ENCODE results near the gene DYNLT3. TPM values are rescaled to one million over a fixed set of nuclear protein-coding genes. Genes with fewer than 3 reads are reported as not detected.

Gene DYNLT3
- total and polyA plus RNA-seq, 5 donors = 19.9 to 33.9 (median 22.5) TPM

GRCh38 chrX:37815366-37815765, 32.0 kb downstream of the DYNLT3 start:
- Histone ChIP-seq H3K27ac (ENCODE audit: low read length) (no peak overlapping the region), H3K9me3 (ENCODE audit: control insufficient read depth, low read length) (no peaks in the 10 kb centered on the region), H3K4me3 (ENCODE audit: low read length) (no peak overlapping the region), H3K27me3 (ENCODE audit: control insufficient read depth, insufficient read depth) (no peaks in the 10 kb centered on the region), H3K4me1 (ENCODE audit: control insufficient read depth, insufficient read depth, low read length) (no peaks in the 10 kb centered on the region)
- intact Hi-C loops (cut with DNase I) = no loop called here
- WGBS = 53% methylated on average over 5 of the region's 5 CpGs
- DNase-seq = no peak
- no peak for ATAC-seq

DNA sequence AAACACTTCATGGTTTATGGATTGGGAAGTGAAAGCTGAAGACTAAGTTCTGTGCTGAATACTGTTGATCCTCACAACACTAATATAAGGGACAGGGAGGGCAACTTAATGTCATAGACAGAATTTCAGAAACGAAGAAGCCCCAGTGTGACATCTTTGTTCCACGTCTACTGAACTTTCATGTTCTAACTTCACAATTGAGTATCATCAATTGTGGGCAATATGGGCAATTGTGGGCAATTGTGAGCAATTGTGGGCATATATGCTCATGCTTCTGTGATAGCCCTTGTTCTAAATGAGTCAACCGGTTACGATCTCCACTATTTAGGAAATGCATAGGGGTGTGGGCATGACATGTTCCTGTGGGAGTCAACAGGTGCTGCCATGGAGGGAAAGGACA, 33.8 kb downstream of the DYNLT3 start:
- no peaks in the 10 kb centered on the region for H3K4me1 ChIP-seq (ENCODE audit: control insufficient read depth, insufficient read depth, low read length)
- WGBS = 85% methylated on average over 4 of the region's 4 CpGs
- no peak overlapping the region for H3K27ac ChIP-seq (ENCODE audit: low read length)
- intact Hi-C loops (cut with DNase I) = no loop called here
- DNase-seq (no peak), ATAC-seq (no peak)
- H3K9me3 ChIP-seq (ENCODE audit: control insufficient read depth, low read length) = no peaks in the 10 kb centered on the region
- no peaks in the 10 kb centered on the region for H3K27me3 ChIP-seq (ENCODE audit: control insufficient read depth, insufficient read depth)
- H3K4me3 ChIP-seq (ENCODE audit: low read length) = no peak overlapping the region

- no peaks in the 10 kb centered on the region for H3K9me3 ChIP-seq (ENCODE audit: control insufficient read depth, low read length)
- DNase-seq (no peak), ATAC-seq (no peak)
- H3K27me3 ChIP-seq (ENCODE audit: control insufficient read depth, insufficient read depth) = no peaks in the 10 kb centered on the region
- H3K4me1 ChIP-seq (ENCODE audit: control insufficient read depth, insufficient read depth, low read length) = no peaks in the 10 kb centered on the region
- no peak overlapping the region for H3K4me3 ChIP-seq (ENCODE audit: low read length)
- WGBS = 35% methylated on average over 1 of the region's 1 CpG
- intact Hi-C loops (cut with DNase I) = no loop called here
- H3K27ac ChIP-seq (ENCODE audit: low read length) = no peak overlapping the region
Observed at GRCh38 chrX:37812110-37812509, 35.3 kb downstream of the DYNLT3 start.

DNA sequence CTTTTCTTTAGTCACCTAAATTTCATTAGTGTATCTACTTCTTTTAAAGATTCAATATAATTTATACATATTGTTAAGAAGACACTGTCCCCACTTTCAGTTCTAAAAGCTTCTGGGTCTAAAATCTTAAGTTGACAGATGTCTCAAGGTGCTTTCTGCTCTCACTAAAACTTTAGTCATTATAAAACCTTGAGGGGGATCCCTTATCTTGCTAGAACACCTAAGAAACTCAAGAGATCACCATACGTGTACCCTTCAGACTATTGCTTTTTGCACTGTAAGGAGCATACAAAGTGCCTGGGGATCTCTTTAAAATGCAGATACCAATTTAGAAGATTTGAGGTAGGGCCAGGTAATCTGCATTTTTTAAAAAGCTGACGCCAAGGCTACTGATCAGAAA, 37.4 kb downstream of the DYNLT3 start:
- Histone ChIP-seq H3K27me3 (ENCODE audit: control insufficient read depth, insufficient read depth) (no peaks in the 10 kb centered on the region), H3K9me3 (ENCODE audit: control insufficient read depth, low read length) (no peaks in the 10 kb centered on the region), H3K27ac (ENCODE audit: low read length) (no peak overlapping the region), H3K4me1 (ENCODE audit: control insufficient read depth, insufficient read depth, low read length) (no peaks in the 10 kb centered on the region), H3K4me3 (ENCODE audit: low read length) (no peak overlapping the region)
- 86% methylated on average over 2 of the region's 2 CpGs for WGBS
- intact Hi-C loops (cut with DNase I) = no loop called here
- no peak for DNase-seq
- no peak for ATAC-seq

- intact Hi-C loops (cut with DNase I) = no loop called here
- H3K4me3 ChIP-seq (ENCODE audit: low read length) = no peak overlapping the region
- H3K4me1 ChIP-seq (ENCODE audit: control insufficient read depth, insufficient read depth, low read length) = no peaks in the 10 kb centered on the region
- ATAC-seq (no peak), DNase-seq (no peak)
- no peaks in the 10 kb centered on the region for H3K9me3 ChIP-seq (ENCODE audit: control insufficient read depth, low read length)
- no peak overlapping the region for H3K27ac ChIP-seq (ENCODE audit: low read length)
- WGBS = 96% methylated on average over 2 of the region's 2 CpGs
- H3K27me3 ChIP-seq (ENCODE audit: control insufficient read depth, insufficient read depth) = no peaks in the 10 kb centered on the region
Observed at GRCh38 chrX:37803057-37803456, 44.3 kb downstream of the DYNLT3 start.

GRCh38 chrX:37802028-37802427, 45.3 kb downstream of the DYNLT3 start:
- H3K4me3 ChIP-seq (ENCODE audit: low read length) = no peak overlapping the region
- H3K27ac ChIP-seq (ENCODE audit: low read length) = no peak overlapping the region
- no peak for DNase-seq
- intact Hi-C loops (cut with DNase I) = no loop called here
- H3K9me3 ChIP-seq (ENCODE audit: control insufficient read depth, low read length) = no peaks in the 10 kb centered on the region
- no peaks in the 10 kb centered on the region for H3K4me1 ChIP-seq (ENCODE audit: control insufficient read depth, insufficient read depth, low read length)
- ATAC-seq = no peak
- H3K27me3 ChIP-seq (ENCODE audit: control insufficient read depth, insufficient read depth) = no peaks in the 10 kb centered on the region

GRCh38 chrX:37800717-37801116, 46.7 kb downstream of the DYNLT3 start:
- no peak overlapping the region for H3K4me3 ChIP-seq (ENCODE audit: low read length)
- no peak for DNase-seq
- H3K27me3 ChIP-seq (ENCODE audit: control insufficient read depth, insufficient read depth) = no peaks in the 10 kb centered on the region
- H3K4me1 ChIP-seq (ENCODE audit: control insufficient read depth, insufficient read depth, low read length) = no peaks in the 10 kb centered on the region
- no peak overlapping the region for H3K27ac ChIP-seq (ENCODE audit: low read length)
- no peak for ATAC-seq
- no peaks in the 10 kb centered on the region for H3K9me3 ChIP-seq (ENCODE audit: control insufficient read depth, low read length)
- intact Hi-C loops (cut with DNase I) = no loop called here

DNA sequence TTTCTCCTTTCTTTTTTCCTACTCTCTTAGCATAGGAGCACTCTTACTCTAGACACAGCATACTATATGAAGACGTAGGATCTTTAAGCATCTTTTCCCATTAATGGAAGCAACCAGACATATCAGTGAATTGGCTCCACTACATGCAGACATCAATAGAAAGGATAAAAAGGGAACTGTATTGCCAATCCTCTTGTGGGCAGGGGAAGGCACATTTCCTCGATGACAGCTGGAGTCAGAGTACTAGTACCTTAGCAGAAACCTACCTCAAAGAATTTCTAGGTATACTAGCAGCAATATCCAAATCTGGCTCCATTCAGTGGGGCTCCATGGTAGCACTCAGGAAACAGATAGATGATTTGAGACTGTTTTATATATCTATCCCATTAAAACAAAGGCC, 47.4 kb downstream of the DYNLT3 start:
- Histone ChIP-seq H3K27me3 (ENCODE audit: control insufficient read depth, insufficient read depth) (no peaks in the 10 kb centered on the region), H3K4me3 (ENCODE audit: low read length) (no peak overlapping the region), H3K9me3 (ENCODE audit: control insufficient read depth, low read length) (no peaks in the 10 kb centered on the region), H3K4me1 (ENCODE audit: control insufficient read depth, insufficient read depth, low read length) (no peaks in the 10 kb centered on the region), H3K27ac (ENCODE audit: low read length) (no peak overlapping the region)
- ATAC-seq (no peak), DNase-seq (no peak)
- intact Hi-C loops (cut with DNase I) = no loop called here
- WGBS = 82% methylated on average over 2 of the region's 2 CpGs

- intact Hi-C loops (cut with DNase I) = no loop called here
- H3K4me1 ChIP-seq (ENCODE audit: control insufficient read depth, insufficient read depth, low read length) = no peaks in the 10 kb centered on the region
- no peak overlapping the region for H3K27ac ChIP-seq (ENCODE audit: low read length)
- DNase-seq (peak in 2 of 3 donors; percentile 12 to 13), ATAC-seq (peak; percentile 61 to 63)
- H3K9me3 ChIP-seq (ENCODE audit: control insufficient read depth, low read length) = no peaks in the 10 kb centered on the region
- H3K4me3 ChIP-seq (ENCODE audit: low read length) = no peak overlapping the region
- H3K27me3 ChIP-seq (ENCODE audit: control insufficient read depth, insufficient read depth) = no peaks in the 10 kb centered on the region
Observed at GRCh38 chrX:37796805-37797204, 50.6 kb downstream of the DYNLT3 start.

DNA sequence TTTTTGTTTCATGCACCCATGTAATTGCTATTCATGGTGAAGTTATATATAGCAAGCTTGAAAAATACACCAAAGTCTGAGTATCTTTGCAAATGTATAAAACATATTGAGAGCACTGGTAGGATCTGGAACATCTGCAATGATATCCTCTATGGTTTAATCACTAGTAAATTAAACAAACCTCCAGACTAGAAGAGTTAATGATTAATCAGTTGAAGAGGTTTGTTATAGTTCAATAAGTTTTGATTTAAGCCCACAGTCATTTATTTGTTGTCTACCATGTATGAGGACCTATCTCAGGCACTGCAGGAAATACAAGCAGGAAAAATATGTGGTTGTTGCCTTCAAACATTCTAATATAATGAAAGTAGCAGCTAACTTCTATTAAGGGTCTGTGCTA, 51.1 kb downstream of the DYNLT3 start:
- Histone ChIP-seq H3K9me3 (ENCODE audit: control insufficient read depth, low read length) (no peaks in the 10 kb centered on the region), H3K4me3 (ENCODE audit: low read length) (no peak overlapping the region), H3K27ac (ENCODE audit: low read length) (no peak overlapping the region), H3K27me3 (ENCODE audit: control insufficient read depth, insufficient read depth) (no peaks in the 10 kb centered on the region), H3K4me1 (ENCODE audit: control insufficient read depth, insufficient read depth, low read length) (no peaks in the 10 kb centered on the region)
- intact Hi-C loops (cut with DNase I) = no loop called here
- no peak for ATAC-seq
- DNase-seq = no peak
